Gastroesophageal sphincter (tissue), 3 donors: ENCODE measurements around the gene TCAF1.

Experiments
- POLR2A ChIP-seq, 2 donors: fragments of 450-650 bp; IDR thresholded peaks; one replicate each; pipeline ENCODE4 v1.6.1; 2017; ENCODE audit warnings: antibody characterized with exemption in 2 of 2, mild to moderate bottlenecking in 2 of 2, moderate library complexity in 1 of 2
- POLR2AphosphoS5 ChIP-seq: sonication (generic); formaldehyde crosslinking; IDR thresholded peaks from one replicate; pipeline ENCODE4 v1.6.1; 2017; ENCODE audit warnings: antibody characterized with exemption
- TF ChIP-seq, protein P1 (sequence below), 4 experiments: fragments of 200-600 bp in 2 of 4; fragments of 450-650 bp in 2 of 4; sonication (generic) in 1 of 4; IDR thresholded peaks; one replicate each; pipeline ENCODE4 v1.5.1; 2017 to 2019; ENCODE audit warnings: antibody characterized with exemption in 4 of 4, mild to moderate bottlenecking in 2 of 4, moderate library complexity in 2 of 4

DNA sequence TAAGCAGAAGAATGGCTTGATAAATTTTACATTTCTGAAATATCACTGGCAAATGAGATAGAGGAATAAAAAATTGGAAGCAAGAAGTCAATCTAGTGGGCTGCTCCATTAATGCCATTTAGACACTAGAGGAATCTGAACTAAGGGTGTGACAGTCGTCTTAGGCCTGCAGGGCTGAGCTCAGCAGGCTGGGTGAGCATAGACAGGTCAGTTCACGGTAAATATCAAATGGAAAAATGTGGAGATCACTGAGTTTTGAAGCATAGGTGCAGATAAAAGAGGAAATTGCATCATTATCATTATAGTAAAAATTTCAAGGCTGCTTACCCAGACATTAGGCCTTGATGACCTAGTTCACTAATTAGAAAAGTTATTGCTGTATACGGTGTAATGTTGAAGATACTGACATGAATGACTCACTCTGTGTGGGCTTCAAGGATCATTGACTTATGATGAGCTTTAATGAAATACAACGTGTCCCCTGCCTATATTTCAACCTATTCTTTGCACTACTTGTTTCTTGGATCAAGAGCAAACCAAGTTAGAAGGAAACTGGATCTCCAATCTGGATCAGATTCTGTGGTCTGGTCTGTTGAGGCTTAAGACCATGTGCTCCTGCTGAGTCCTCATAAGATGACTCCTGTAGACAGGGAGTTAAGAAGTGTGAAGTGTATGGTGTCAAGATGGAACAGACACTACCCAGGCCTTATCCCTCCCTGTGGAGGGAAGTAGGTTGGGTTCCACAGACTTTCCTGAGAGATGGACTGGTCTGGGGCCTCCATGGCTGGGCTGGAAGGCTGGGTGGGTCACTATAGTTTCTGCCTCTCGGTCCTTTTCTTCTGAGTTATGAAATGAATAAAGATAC, 36.6 kb upstream of the TCAF1 start:
- no peak for TF ChIP-seq POLR2A (IDR thresholded peaks at IDR 0.05)
- TF ChIP-seq, protein P1, sequence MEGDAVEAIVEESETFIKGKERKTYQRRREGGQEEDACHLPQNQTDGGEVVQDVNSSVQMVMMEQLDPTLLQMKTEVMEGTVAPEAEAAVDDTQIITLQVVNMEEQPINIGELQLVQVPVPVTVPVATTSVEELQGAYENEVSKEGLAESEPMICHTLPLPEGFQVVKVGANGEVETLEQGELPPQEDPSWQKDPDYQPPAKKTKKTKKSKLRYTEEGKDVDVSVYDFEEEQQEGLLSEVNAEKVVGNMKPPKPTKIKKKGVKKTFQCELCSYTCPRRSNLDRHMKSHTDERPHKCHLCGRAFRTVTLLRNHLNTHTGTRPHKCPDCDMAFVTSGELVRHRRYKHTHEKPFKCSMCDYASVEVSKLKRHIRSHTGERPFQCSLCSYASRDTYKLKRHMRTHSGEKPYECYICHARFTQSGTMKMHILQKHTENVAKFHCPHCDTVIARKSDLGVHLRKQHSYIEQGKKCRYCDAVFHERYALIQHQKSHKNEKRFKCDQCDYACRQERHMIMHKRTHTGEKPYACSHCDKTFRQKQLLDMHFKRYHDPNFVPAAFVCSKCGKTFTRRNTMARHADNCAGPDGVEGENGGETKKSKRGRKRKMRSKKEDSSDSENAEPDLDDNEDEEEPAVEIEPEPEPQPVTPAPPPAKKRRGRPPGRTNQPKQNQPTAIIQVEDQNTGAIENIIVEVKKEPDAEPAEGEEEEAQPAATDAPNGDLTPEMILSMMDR (IDR thresholded peaks at IDR 0.05), result no peak
- no peak for TF ChIP-seq POLR2AphosphoS5
